HL-60/S4 treated with phorbol 12-myristate 13-acetate at 8.2 ng/mL for 4 days and 3 days (cell line): Measurements from ENCODE around the gene MAGI2.

Source experiments
- in situ Hi-C: fragments of 300-500 bp; cut with MboI; formaldehyde crosslinking; loops from 2 replicates; pipeline ENCODE4 v1.15.0; 2022; ENCODE audit warnings: low sequenced_read_pairs

The MAGI2 gene

DNA sequence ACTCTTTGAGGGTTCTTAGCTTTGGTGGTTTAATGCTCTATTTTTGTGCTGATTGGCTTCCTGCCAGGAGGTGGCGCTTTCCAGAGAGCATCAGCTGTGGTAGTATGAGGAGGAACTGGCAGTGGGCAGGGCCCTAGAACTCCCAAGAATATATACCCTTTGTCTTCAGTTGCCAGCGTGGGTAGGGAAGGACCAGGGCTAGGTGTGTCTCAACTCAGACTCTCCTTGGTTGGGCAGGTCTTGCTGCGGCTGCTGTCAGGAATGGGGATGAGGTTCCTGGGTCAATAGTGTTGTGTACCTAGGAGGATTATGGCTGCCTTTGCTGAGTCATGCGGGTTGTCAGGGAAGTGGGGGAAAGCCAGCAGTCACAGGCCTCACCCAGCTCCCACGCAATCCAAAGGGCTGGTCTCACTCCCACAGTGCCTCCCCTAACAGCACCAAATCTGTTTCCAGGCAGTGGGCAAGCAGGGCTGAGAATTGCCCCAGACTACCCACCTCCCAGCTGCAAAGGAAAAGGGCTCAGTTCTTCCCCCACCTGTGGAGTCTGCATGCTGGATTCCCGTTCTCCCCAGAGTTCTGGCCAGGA lies 1463.4 kb downstream of the MAGI2 start:
- in situ Hi-C loops = no loop called here

DNA sequence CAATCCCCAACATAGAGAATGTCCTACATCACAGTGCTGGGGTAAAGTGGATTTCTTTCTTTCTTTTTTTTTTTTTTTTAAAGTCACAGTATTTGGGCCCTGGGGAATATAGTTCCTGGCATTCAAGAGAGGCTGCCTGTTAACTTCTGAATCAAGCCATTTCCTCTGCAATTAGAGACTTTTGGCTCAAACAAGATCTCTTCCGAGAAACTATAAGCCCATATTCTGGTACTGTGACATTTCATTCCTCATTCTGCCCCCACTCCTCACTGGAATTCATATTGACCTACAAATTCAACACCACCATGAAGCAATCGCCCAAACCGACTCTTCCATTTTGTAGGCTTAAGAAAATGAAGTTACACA lies 1467.5 kb downstream of the MAGI2 start:
- in situ Hi-C loops = no loop called here

DNA sequence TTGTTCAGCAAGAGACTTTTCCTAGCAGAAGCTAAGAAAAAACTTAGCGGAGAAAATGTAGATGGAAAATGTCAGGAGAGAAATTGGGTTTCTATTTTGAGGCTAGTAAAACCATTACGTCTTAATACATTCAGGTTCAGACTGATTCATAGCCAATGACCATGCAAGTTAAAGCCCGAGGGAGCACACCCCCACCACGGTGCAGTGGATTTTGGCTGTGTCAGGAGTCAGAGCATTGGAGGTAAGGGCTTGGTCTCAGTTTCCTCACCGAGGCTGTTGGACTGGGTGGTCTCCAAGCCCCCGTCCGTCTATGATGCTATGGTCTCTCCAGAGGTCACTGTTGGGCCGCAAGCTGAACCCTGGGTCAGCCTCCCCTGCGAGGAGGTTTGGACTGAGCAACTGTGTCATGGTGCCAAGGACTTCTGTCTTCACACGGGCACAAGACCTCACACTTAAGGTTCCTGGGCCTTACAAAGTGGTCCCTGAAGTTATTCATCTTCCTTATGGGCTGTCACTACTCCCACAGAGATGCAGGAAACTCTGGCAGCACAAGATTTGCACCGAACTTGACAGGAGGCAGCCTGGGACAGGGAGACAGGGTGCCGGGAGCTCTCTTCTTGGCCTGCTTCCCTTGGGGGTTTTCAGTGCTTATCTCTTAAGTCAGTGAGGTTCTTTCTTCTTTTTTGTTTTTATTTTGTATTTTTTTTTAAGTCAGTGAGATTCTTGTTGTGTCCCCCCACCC lies 1468.1 kb downstream of the MAGI2 start:
- in situ Hi-C loops = no loop called here

DNA sequence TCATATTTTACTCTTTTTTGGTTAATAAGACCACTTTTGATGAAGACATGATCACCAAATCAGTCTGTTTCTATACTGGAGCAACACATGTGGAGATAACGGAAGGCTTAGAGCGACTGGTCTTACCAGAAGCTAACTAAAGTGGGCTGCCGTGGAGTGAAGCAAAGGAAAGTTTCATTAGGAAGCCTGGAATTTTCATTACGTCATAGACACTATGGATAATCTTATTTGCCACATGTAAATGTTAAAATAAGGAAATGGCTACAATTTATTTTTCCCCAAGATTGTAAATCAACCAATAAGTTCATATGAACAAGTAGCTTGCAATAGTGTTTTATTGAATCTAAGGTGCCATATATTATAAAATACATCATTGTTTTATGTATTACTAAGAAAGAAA lies 1469.5 kb downstream of the MAGI2 start:
- in situ Hi-C loops = no loop called here

DNA sequence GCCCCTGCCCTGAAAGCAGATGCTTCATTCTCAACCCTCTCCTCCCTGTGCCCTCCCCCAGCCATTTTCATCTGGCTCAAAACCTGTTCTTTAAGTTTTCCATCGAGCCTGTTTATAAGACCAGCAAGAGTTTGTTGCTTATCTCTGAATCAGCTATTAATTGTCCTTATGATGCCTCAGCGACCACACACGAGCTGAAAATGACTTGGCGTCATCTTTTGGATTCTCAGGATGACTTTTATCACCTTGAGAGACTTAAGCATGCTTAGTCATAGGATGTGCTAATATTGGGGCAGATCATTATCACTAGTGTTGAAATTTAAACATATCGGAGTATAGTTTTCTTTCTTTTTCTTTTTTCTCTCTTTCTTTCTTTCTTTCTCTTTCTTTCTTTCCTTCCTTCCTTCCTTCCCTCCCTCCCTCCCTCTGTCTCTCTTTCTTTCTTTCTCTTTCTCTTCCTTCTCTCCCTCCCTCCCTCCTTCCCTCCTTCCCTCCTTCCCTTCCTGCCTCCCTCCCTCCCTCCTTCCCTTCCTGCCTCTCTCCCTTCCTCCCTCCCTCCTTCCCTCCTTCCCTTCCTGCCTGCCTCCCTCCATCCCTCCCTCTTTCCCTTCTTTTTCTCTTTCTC lies 1470.4 kb downstream of the MAGI2 start:
- in situ Hi-C loops = no loop called here

DNA sequence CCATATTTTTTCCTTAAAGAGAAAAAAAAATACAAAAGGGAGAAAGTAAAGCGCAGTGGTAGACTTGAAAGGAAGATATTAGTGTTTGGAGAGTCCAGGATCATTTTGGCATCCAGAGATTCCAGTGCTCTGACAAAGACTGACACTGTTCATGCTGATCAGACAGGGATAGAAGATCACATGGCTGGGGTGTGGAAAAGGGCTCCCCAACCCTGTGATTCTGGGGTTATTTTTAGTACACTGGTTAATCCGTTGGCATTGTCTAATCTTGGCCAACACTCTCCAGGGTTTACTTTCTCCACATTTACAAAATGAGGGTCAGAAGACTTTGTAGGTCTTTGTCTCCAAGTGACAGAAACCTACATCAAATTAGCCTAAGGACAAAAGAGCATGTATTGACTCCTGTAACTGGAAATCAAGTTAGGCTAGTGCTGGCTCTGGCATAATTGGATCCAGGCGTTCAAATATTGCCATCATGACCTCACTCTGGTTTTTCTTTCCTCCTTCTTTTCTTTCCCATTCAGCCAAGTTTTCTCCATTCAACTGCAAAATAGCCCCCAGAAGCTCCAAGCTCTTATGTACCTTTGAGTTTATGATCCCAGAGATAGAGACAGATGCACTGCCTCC lies 1473.3 kb downstream of the MAGI2 start:
- in situ Hi-C loops = no loop called here

DNA sequence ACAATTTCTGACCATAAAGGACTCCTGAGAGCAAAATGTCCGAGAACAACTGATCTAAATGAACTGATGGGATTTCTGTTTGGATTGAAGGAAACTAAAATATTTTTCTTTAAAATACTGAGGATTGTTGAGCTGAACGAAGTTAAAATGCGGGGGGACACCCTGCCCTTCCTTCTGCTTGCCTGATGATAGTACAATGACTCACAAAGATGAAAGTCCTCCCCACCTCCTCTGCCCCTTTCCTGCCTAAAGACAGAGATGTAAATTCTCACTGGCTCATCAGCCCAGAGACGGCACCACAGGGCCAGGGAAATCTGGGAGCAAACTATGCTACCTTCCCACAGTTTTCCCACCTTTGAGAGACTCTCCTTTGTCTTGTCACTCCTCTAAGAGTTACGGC lies 1474.2 kb downstream of the MAGI2 start:
- in situ Hi-C loops = no loop called here

DNA sequence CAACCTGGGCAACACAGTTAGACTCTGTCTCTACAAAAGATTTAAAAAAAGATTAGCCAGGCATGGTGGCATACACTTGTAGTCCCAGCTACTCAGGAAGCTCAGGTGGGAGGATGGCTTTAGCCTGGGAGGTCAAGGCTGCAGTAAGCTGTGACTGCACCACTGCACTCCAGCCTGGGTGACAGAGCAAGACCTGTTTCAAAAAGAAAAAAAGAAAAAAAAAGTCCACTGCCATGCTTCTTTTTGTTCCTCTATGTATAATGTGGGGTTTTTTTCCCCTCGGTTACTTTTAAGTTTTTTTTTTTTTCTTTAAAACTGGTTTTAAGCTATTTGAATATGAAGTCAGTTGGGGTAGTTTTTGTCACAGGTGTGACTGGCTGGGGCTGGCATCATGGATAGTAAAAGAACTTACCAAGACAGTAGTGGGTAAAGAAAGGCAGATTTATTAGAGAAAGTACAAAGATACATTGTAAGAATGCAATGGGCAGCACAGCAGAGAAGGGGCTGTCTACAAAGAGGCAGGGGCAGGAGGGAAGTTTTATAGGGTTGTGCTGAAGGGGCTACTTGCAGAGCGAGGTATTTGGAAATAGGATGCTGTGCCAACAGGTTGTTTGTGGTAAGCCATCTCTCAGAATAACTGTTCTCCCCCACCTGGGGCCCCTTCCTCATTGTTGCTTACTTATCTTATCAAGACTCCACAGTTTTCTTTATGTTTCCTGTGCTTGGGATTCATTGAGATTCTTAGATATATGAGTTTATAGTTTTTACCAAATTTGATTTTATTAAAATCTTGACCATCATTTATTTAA lies 1477.6 kb downstream of the MAGI2 start:
- in situ Hi-C loops = no loop called here

DNA sequence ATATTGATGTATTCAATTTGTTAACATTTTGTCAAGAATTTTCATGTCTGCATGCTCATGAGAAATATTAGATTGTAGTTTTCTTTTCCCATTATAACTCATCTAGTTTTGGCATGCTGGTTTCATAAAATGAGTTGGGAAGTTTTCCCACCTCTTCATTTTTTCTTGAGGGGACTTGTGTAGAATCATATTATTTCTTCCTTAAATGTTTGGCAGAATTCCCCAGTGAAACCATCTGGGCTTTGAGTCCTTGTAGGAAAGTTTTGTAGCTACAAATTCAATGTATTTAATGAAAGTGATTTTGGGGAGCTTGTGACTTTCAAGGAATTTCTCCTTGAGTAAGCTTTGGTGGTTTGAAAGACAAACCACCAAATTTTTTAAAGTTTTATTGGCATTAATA lies 1481.7 kb downstream of the MAGI2 start:
- in situ Hi-C loops = no loop called here

DNA sequence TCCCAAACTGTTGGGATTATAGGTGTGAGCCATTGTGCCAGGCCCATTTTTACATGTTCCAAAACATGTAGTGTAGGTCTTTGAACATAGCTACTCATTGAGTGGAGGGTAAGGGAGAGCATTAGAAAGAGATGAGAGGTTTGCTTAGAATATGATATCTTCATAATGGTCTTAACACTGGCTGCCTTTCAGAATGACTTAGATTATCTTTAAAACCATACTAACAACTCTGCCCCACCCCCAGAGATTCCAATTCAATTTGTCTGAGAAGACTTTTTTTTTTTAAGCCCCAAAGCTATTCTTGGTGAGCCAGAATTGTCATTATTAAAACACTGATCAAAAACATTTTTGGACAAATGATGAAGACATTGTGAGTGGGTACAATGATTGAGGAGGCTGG lies 1486.0 kb downstream of the MAGI2 start:
- in situ Hi-C loops = no loop called here
